K562 (cell line): ENCODE data around the gene TSC22D2. TPM values are rescaled to one million over a fixed set of nuclear protein-coding genes. Genes with fewer than 3 reads are reported as not detected.

ENCODE experiments used
- KDM1A ChIP-seq, 2 experiments: fragments of 450-650 bp; IDR thresholded peaks; 2 replicates each; pipeline ENCODE4 v1.6.1; 2016; ENCODE audit warnings: mild to moderate bottlenecking in 2 of 2
- SAP30 ChIP-seq: fragments of 200-600 bp; sonication (generic); IDR thresholded peaks from 2 replicates; pipeline ENCODE4 v1.6.1; 2012; ENCODE audit warnings: borderline replicate concordance, low read depth, mild to moderate bottlenecking, moderate library complexity, low read length, control low read depth, inconsistent platforms; ENCODE audit not compliant: insufficient read depth, poor library complexity, severe bottlenecking
- ZNF3 ChIP-seq: fragments of 250-450 bp; sonication (Bioruptor Pico); IDR thresholded peaks from 2 replicates; pipeline ENCODE4 v1.5.0; 2021; ENCODE audit warnings: mild to moderate bottlenecking, moderate library complexity
- polyA plus RNA-seq, 8 experiments: library from polyadenylated mRNA; depleted of rRNA in 4 of 8; stranded (reverse) in 5 of 8; unstranded in 3 of 8; fragments of >200 nt; fragmentation: Nextera tagmentation in 2 of 8; fragmentation: Illumina TruSeq in 1 of 8; extraction: Ambion mirVana in 2 of 8; extraction: Trizol in 1 of 8; gene quantifications; 2 replicates each; pipeline versions ENCODE4 v1.2.1 to v1.2.3, GENCODE V29; 2011 to 2014; ENCODE audit warnings: inconsistent platforms in 1 of 8, missing spikeins in 1 of 8
- total RNA-seq, 7 experiments: library from RNA; depleted of rRNA in 6 of 7; stranded (reverse); fragments of >200 nt in 6 of 7; fragmentation: Illumina TruSeq in 2 of 7; extraction: Trizol in 2 of 7; gene quantifications; 2 replicates each; pipeline versions ENCODE4 v1.2.1 to v1.2.3, GENCODE V29; 2011 to 2021; ENCODE audit warnings: low replicate concordance in 1 of 7
- TF ChIP-seq, protein P1 (sequence below): fragments of 450-650 bp; IDR thresholded peaks from 2 replicates; pipeline ENCODE4 v1.7.1; 2018; ENCODE audit warnings: mild to moderate bottlenecking, low read depth; ENCODE audit not compliant: partially characterized antibody
- TF ChIP-seq, protein P2 (sequence below), 2 experiments: fragments of 450-650 bp; IDR thresholded peaks; 2 replicates each; pipeline ENCODE4 v1.6.1; 2016

Gene TSC22D2
- total and polyA plus RNA-seq, 9 of the 15 experiments (the other 6 are each of a cell fraction or from before 2014, with no cell fraction given), result 5.5 to 44.0 (median 19.3) TPM

- TF ChIP-seq, protein P1, sequence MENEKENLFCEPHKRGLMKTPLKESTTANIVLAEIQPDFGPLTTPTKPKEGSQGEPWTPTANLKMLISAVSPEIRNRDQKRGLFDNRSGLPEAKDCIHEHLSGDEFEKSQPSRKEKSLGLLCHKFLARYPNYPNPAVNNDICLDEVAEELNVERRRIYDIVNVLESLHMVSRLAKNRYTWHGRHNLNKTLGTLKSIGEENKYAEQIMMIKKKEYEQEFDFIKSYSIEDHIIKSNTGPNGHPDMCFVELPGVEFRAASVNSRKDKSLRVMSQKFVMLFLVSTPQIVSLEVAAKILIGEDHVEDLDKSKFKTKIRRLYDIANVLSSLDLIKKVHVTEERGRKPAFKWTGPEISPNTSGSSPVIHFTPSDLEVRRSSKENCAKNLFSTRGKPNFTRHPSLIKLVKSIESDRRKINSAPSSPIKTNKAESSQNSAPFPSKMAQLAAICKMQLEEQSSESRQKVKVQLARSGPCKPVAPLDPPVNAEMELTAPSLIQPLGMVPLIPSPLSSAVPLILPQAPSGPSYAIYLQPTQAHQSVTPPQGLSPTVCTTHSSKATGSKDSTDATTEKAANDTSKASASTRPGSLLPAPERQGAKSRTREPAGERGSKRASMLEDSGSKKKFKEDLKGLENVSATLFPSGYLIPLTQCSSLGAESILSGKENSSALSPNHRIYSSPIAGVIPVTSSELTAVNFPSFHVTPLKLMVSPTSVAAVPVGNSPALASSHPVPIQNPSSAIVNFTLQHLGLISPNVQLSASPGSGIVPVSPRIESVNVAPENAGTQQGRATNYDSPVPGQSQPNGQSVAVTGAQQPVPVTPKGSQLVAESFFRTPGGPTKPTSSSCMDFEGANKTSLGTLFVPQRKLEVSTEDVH, result no peak
- TF ChIP-seq SAP30 (peak; percentile 34), ZNF3 (CRISPR knock-in tag) (no peak), KDM1A (IDR thresholded peaks at IDR 0.05) (0 out of 4 replicates have a peak, but pooled peaks of 1 of the 2 experiments have one; percentile 22)
- TF ChIP-seq, protein P2, sequence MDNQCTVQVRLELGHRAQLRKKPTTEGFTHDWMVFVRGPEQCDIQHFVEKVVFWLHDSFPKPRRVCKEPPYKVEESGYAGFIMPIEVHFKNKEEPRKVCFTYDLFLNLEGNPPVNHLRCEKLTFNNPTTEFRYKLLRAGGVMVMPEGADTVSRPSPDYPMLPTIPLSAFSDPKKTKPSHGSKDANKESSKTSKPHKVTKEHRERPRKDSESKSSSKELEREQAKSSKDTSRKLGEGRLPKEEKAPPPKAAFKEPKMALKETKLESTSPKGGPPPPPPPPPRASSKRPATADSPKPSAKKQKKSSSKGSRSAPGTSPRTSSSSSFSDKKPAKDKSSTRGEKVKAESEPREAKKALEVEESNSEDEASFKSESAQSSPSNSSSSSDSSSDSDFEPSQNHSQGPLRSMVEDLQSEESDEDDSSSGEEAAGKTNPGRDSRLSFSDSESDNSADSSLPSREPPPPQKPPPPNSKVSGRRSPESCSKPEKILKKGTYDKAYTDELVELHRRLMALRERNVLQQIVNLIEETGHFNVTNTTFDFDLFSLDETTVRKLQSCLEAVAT (IDR thresholded peaks at IDR 0.05), result peak in 1 of 2 experiments; percentile 85; a peak in 3 of 4 replicates
- TF ChIP-seq, all 486 proteins: peak for 17
These were observed 4.6 kb downstream of the TSC22D2 start (continued) for GRCh38 chr3:150412561-150413231.
